Measurements from ENCODE around the gene GUCA2B. TPM values are rescaled to one million over a fixed set of nuclear protein-coding genes. Genes with fewer than 3 reads are reported as not detected.

The GUCA2B gene
- not detected in 2 replicates for total RNA-seq

DNA sequence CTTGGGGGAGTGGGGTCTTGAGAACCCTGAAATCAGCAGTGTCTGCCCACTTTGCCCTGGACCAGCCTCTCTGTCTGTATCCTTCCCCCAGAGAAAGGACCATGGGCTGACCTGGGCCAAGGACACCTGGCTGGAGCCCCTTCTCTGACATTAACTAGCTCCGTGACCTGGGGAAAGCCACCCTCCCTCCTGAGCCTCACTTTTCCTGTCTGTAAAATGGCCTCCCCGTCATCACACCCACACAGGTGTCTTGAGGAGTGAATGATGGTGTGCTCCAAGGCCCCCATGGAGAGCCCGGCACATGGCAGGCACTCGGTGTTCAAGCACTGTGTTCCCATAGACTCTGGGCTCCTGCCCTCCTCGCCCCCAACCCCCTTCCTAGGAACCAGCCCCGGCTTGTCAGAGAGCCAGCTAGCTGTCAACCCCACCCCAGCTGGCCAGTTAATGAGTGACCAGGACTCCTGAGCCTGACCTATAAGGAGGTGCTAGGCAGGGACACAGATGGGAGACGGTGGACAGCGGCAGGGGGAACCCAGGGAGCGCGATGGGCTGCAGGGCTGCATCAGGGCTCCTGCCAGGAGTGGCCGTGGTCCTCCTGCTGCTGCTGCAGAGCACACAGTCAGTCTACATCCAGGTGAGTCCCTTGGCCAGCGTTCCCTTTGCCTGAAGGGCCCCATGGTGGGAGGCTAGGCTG is at the start of gene GUCA2B:
Gene GUCA2B, plus strand, starts transcription at position 504 of the 694 bp plus-strand sequence. Its CDS starts 41 bp downstream, at position 545.

DNA sequence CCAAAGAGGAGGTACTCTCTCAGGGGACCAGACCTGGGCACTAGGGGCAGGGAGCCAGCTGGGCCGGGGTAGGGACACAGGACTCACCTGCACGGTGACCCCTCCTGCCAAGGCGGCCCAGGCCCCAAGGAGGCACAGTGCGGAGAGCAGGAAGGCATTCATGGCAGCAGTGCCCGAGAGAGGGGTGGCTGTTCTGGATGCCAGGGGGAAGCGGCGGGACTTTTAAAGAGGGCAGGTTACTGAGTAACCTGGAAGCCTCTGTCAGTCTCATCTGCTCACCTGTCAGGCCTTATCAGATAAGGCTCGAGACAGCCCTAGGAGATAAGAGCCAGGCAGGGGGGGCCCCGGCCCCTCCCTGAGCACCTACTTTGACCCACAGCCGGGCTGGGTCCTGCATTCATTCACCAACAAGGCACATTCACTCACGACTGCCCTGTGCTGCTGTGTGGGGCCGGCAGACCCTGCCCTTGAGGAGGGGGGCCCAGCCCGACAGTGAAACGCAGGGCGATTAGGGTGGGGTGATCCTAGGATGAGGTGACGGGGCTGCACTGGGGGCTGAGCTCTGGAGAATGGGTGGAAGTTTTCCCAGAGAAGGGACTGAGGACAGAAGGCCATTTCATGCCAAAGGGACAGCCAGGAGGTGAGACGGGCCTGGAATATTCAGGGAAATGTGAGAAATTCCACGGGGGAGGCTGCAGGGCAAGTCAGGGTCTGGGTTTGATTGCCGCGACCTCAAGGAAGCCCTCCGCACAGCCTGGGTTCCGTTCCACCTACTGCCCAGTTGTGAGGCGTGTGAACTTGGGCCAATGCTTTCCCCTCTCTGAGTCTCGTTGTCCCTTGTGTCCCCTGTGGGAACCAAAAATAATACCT is 11.6 kb downstream of the GUCA2B start, which contains the start of gene GUCA2A:
Gene GUCA2A, minus strand, starts transcription at position 195 of the 870 bp plus-strand sequence. Its CDS starts 33 bp downstream, at position 162.

Other genes with a start within 250 kb of the GUCA2B start
- 1.2 and 1.3 TPM in 2 replicates for gene HIVEP3, start 234.5 kb upstream of the GUCA2B start, total RNA-seq
- gene GUCA2A, start 11.3 kb downstream of the GUCA2B start, total RNA-seq = not detected in 2 replicates
- gene FOXJ3, start 181.8 kb downstream of the GUCA2B start, total RNA-seq = 46.4 and 51.6 TPM in 2 replicates
- gene RIMKLA, start 227.4 kb downstream of the GUCA2B start, total RNA-seq = under 0.01 TPM in 1 of 2 replicates, not detected in the other